ENCODE measurements around the gene ZSCAN5C. TPM values are rescaled to one million over a fixed set of nuclear protein-coding genes. Genes with fewer than 3 reads are reported as not detected.
"Not testable (repeated sequence)": the region's sequence is repeated elsewhere in the genome, so short reads cannot be mapped to it uniquely, and the experiment has no call there.

The ZSCAN5C gene
- total RNA-seq, 2 experiments from 2014 or later = not detected

GRCh38 chr19:56210036-56210435 is 8.0 kb downstream of the ZSCAN5C start:
- H3K36me3 Mint-ChIP-seq; DNase-seq; H3K4me3 Mint-ChIP-seq; H3K9me3 Mint-ChIP-seq; H3K27ac Mint-ChIP-seq; H3K4me1 Mint-ChIP-seq; H3K27me3 Mint-ChIP-seq; POLR2A ChIA-PET; ATAC-seq (ENCODE audit: low read depth): not testable (repeated sequence)

- peaks cover under 1% of the 10 kb centered on the region for H3K4me1 Mint-ChIP-seq
- H3K36me3 Mint-ChIP-seq = no peaks in the 10 kb centered on the region
These were observed 9.6 kb downstream of the ZSCAN5C start for GRCh38 chr19:56211718-56212117.

GRCh38 chr19:56217039-56217949 is 15.2 kb downstream of the ZSCAN5C start:
- POLR2A ChIA-PET = no interaction called here
- H3K9me3 Mint-ChIP-seq = no peaks in the 10 kb centered on the region
- no peaks in the 10 kb centered on the region for H3K36me3 Mint-ChIP-seq
- H3K4me1 Mint-ChIP-seq = peaks cover 8% of the 10 kb centered on the region
- peak overlapping the region; percentile 70 for H3K4me3 Mint-ChIP-seq
- no peak overlapping the region for H3K27ac Mint-ChIP-seq
- peak; percentile 77 for ATAC-seq (ENCODE audit: low read depth)
- H3K27me3 Mint-ChIP-seq = peaks cover 19% of the 10 kb centered on the region
- DNase-seq = peak; percentile 39

More at GRCh38 chr19:56211718-56212117, 9.6 kb downstream of the ZSCAN5C start:
- H3K9me3 Mint-ChIP-seq = no peaks in the 10 kb centered on the region
- ATAC-seq (ENCODE audit: low read depth) (no peak), DNase-seq (no peak)
- POLR2A ChIA-PET = no interaction called here
- H3K27me3 Mint-ChIP-seq = peaks cover 13% of the 10 kb centered on the region
- H3K4me3 Mint-ChIP-seq = no peak overlapping the region
- H3K27ac Mint-ChIP-seq = no peak overlapping the region

- ATAC-seq (ENCODE audit: low read depth) (no peak), DNase-seq (no peak)
These were observed 16.9 kb downstream of the ZSCAN5C start for GRCh38 chr19:56218961-56219360.

GRCh38 chr19:56221442-56221841 is 19.4 kb downstream of the ZSCAN5C start:
- H3K4me1 Mint-ChIP-seq; H3K27me3 Mint-ChIP-seq; ATAC-seq (ENCODE audit: low read depth); H3K9me3 Mint-ChIP-seq; H3K36me3 Mint-ChIP-seq; H3K4me3 Mint-ChIP-seq; H3K27ac Mint-ChIP-seq; DNase-seq; POLR2A ChIA-PET: not testable (repeated sequence)

More at GRCh38 chr19:56218961-56219360, 16.9 kb downstream of the ZSCAN5C start:
- Mint-ChIP-seq H3K9me3 (no peaks in the 10 kb centered on the region), H3K27ac (no peak overlapping the region), H3K4me1 (peaks cover 8% of the 10 kb centered on the region), H3K36me3 (no peaks in the 10 kb centered on the region), H3K27me3 (peaks cover 19% of the 10 kb centered on the region), H3K4me3 (no peak overlapping the region)
- POLR2A ChIA-PET = no interaction called here

GRCh38 chr19:56221851-56222250 is 19.8 kb downstream of the ZSCAN5C start:
- peaks cover 7% of the 10 kb centered on the region for H3K27me3 Mint-ChIP-seq
- DNase-seq (no peak), ATAC-seq (ENCODE audit: low read depth) (no peak)
- no peak overlapping the region for H3K27ac Mint-ChIP-seq
- H3K4me3 Mint-ChIP-seq = no peak overlapping the region
- no peaks in the 10 kb centered on the region for H3K9me3 Mint-ChIP-seq
- POLR2A ChIA-PET = no interaction called here
- peaks cover 6% of the 10 kb centered on the region for H3K4me1 Mint-ChIP-seq
- no peaks in the 10 kb centered on the region for H3K36me3 Mint-ChIP-seq

- Mint-ChIP-seq H3K9me3 (no peaks in the 10 kb centered on the region), H3K36me3 (no peaks in the 10 kb centered on the region), H3K27me3 (peaks cover 4% of the 10 kb centered on the region), H3K4me1 (peaks cover 2% of the 10 kb centered on the region), H3K4me3 (no peak overlapping the region), H3K27ac (no peak overlapping the region)
- DNase-seq (no peak), ATAC-seq (ENCODE audit: low read depth) (no peak)
- POLR2A ChIA-PET = no interaction called here
These were observed 20.8 kb downstream of the ZSCAN5C start for GRCh38 chr19:56222901-56223300.

GRCh38 chr19:56223481-56223880 is 21.4 kb downstream of the ZSCAN5C start:
- Mint-ChIP-seq H3K4me3 (no peak overlapping the region), H3K36me3 (no peaks in the 10 kb centered on the region), H3K27me3 (peaks cover 2% of the 10 kb centered on the region), H3K9me3 (no peaks in the 10 kb centered on the region), H3K4me1 (no peaks in the 10 kb centered on the region), H3K27ac (no peak overlapping the region)
- ATAC-seq (ENCODE audit: low read depth) (no peak), DNase-seq (no peak)
- POLR2A ChIA-PET = no interaction called here

GRCh38 chr19:56245121-56245740 is 43.2 kb downstream of the ZSCAN5C start:
- Mint-ChIP-seq H3K4me1 (no peaks in the 10 kb centered on the region), H3K36me3 (no peaks in the 10 kb centered on the region)
- no peak for ATAC-seq (ENCODE audit: low read depth)

GRCh38 chr19:56245764-56246163 is 43.7 kb downstream of the ZSCAN5C start:
- H3K9me3 Mint-ChIP-seq; H3K27ac Mint-ChIP-seq; H3K4me3 Mint-ChIP-seq; H3K4me1 Mint-ChIP-seq; H3K36me3 Mint-ChIP-seq; ATAC-seq (ENCODE audit: low read depth); POLR2A ChIA-PET; H3K27me3 Mint-ChIP-seq; DNase-seq: not testable (repeated sequence)

More at GRCh38 chr19:56245121-56245740, 43.2 kb downstream of the ZSCAN5C start:
- H3K9me3 Mint-ChIP-seq = no peaks in the 10 kb centered on the region
- POLR2A ChIA-PET = no interaction called here
- DNase-seq = no peak
- H3K27ac Mint-ChIP-seq = no peak overlapping the region
- H3K27me3 Mint-ChIP-seq = no peaks in the 10 kb centered on the region
- H3K4me3 Mint-ChIP-seq = no peak overlapping the region

GRCh38 chr19:56248736-56249338 is 46.8 kb downstream of the ZSCAN5C start:
- H3K27me3 Mint-ChIP-seq, H3K36me3 Mint-ChIP-seq: not testable (repeated sequence)

GRCh38 chr19:56252699-56253422 is 50.8 kb downstream of the ZSCAN5C start:
- Mint-ChIP-seq H3K9me3 (no peaks in the 10 kb centered on the region), H3K27me3 (no peaks in the 10 kb centered on the region), H3K27ac (no peak overlapping the region), H3K4me3 (no peak overlapping the region), H3K36me3 (peaks cover 2% of the 10 kb centered on the region), H3K4me1 (no peaks in the 10 kb centered on the region)
- POLR2A ChIA-PET = interaction anchor here (0.7 to 2.0 kb wide), 2 partner anchors 61 to 81 kb away, joined by 3 to 10 read pairs; no protein-coding TSS in a partner anchor
- ATAC-seq (ENCODE audit: low read depth) = peak; percentile 78
- DNase-seq = peak; percentile 82

More at GRCh38 chr19:56248736-56249338, 46.8 kb downstream of the ZSCAN5C start:
- H3K27ac Mint-ChIP-seq; ATAC-seq (ENCODE audit: low read depth); POLR2A ChIA-PET; H3K4me3 Mint-ChIP-seq; H3K4me1 Mint-ChIP-seq; H3K9me3 Mint-ChIP-seq; DNase-seq: not testable (repeated sequence)

GRCh38 chr19:56253737-56254136 is 51.7 kb downstream of the ZSCAN5C start:
- no peak overlapping the region for H3K4me3 Mint-ChIP-seq
- H3K4me1 Mint-ChIP-seq = no peaks in the 10 kb centered on the region
- no peaks in the 10 kb centered on the region for H3K27me3 Mint-ChIP-seq
- H3K36me3 Mint-ChIP-seq = peaks cover 2% of the 10 kb centered on the region
- ATAC-seq (ENCODE audit: low read depth) (no peak), DNase-seq (no peak)
- no peak overlapping the region for H3K27ac Mint-ChIP-seq
- no peaks in the 10 kb centered on the region for H3K9me3 Mint-ChIP-seq
- POLR2A ChIA-PET = interaction anchor here (0.7 to 2.0 kb wide), 2 partner anchors 60 to 80 kb away, joined by 3 to 10 read pairs; no protein-coding TSS in a partner anchor
